Medulla oblongata (tissue), 1 donor: ENCODE results near the gene PLSCR4.
"Not testable (repeated sequence)": the region's sequence is repeated elsewhere in the genome, so short reads cannot be mapped to it uniquely, and the experiment has no call there.

Source experiments
- DNase-seq: peaks from one replicate; pipeline ENCODE4 v3.0.0-alpha.2; 2015; ENCODE audit errors: extremely low spot score

PLSCR4 gene

DNA sequence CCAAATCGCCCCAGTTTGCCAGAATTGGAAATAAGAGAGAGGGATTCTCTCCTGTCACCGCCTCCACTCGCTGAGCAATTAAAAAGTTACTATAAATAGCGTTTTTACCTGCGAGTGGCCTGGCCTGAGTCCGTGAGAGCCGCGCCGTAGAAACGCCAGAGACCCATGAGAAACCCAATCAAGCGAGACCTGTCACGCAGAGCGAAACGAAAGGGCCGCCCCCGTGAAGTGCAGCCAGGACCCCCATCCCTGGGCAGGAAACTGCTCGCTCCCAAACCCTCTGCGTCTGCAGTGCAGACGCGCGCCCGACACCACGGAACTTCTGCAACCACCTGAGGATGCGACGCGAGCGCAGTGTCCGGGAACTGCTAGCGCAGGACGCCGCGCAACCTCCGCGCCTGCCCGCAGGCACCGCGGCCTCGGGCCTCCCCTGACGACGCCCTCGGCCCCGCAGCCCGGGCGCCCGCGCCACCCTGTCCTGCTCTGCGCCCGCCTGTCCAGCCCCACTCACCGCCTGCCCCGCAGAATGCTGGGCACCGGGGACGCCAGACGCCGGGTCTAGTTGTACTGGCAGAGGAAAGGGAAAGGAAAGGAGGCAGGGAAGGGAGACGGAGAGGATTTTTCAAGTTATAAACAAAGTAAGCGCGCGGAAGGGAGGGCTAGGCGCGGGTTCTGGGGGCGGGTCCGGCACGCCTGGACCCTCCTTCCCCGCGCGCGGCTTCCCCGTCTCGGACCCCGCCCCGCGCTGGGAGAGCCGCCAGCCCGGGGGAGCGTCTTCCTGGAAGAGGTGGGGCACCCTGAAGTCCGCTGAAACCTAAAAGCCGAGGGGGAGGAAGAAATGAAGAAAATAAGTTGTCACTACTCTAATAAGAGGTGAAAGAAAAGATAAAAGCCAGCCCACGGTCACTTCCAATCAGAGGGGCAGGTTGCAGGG, at the start of gene PLSCR4:
Gene PLSCR4, minus strand, starts transcription at position 657 of the 934 bp plus-strand sequence. CDS start 29,034 bp downstream, outside the sequence.
- peak; percentile 65 for DNase-seq

DNA sequence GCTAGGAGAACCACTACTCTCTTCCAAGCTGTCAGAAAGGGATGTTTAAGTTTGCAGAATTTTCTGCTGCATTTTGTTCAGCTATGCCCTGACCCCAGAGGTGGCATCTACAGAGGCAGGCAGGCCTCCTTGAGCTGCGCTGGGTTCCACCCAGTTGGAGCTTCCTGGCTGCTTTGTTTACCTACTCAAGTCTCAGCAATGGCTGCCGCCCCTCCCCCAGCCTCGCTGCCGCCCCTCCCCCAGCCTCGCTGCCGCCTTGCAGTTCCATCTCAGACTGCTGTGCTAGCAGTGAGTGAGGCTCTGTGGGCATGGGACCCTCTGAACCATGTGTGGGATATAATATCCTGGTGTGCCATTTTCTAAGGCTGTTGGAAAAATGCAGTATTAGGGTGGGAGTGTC, 42.5 kb upstream of the PLSCR4 start:
- not testable (repeated sequence) for DNase-seq

DNA sequence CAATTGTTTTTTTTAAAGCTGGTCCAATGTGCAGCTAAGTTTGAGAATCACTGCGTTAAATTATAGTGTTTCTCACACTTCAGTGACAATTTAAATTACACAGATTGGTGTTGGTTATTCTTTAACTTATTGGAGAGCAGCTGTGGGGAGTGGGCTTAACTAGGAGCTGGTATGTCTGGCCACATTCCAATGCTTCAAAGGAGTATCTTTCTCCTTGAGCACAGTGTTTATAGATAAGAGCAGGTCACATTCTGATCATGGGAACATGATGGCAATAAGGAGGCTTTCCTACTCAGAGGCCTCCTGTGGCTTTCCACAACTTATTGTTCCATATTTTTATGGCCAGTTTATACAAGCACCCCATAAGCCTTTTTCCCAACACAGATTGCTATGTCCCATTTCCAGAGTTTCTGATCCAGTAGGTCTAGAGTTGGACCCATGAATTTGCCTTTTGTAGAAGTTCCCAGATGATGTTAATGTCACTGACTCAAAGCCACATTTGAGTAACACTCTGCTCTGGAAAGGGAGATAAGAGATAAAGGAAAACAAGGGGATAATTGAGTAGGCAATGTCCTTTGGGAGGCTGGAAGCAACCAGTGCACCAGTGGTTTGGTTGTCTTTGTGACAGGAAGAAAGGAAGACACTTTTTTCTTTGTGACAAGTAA, 33.0 kb upstream of the PLSCR4 start:
- no peak for DNase-seq

- DNase-seq = peak; percentile 12
These were observed 30.0 kb upstream of the PLSCR4 start for GRCh38 chr3:146280864-146281263.

- DNase-seq = peak; percentile 20
These were observed 29.0 kb upstream of the PLSCR4 start for GRCh38 chr3:146279951-146280350.

- no peak for DNase-seq
These were observed 28.1 kb upstream of the PLSCR4 start for GRCh38 chr3:146279013-146279412.

- DNase-seq = peak; percentile 34
These were observed 27.2 kb upstream of the PLSCR4 start for GRCh38 chr3:146277953-146278631.

GRCh38 chr3:146275476-146275875, 24.6 kb upstream of the PLSCR4 start:
- no peak for DNase-seq

- DNase-seq = no peak
These were observed 23.9 kb upstream of the PLSCR4 start for GRCh38 chr3:146274833-146275232.

- DNase-seq = no peak
These were observed 23.0 kb upstream of the PLSCR4 start for GRCh38 chr3:146273721-146274407.

DNA sequence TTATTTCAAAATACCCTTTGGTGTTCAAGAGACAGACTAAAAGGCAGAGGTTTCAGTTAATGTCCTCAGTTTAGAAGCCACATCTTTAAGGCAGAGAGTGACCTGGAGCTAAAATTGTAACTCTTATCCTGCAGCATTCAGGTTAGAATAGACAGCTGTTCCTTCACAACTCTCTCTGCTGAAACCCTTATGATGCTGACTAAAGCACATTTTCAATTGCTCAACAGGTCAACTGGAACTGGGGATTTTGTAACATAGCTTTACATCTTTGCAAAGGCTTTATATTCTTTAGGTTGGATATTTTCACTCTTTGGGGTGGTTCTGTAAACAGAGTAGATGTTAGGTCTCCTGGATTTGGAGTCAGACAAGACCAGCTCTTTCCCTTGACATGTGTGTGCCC, 20.3 kb upstream of the PLSCR4 start:
- no peak for DNase-seq

- no peak for DNase-seq
These were observed 18.4 kb upstream of the PLSCR4 start for GRCh38 chr3:146269271-146269670.

- DNase-seq = no peak
These were observed 17.8 kb upstream of the PLSCR4 start for GRCh38 chr3:146268535-146269219.

GRCh38 chr3:146265720-146266119, 14.8 kb upstream of the PLSCR4 start:
- no peak for DNase-seq

GRCh38 chr3:146262371-146263110, 11.6 kb upstream of the PLSCR4 start:
- no peak for DNase-seq

- no peak for DNase-seq
These were observed 9.1 kb upstream of the PLSCR4 start for GRCh38 chr3:146259880-146260589.

GRCh38 chr3:146256851-146257486, 6.1 kb upstream of the PLSCR4 start:
- DNase-seq = no peak

DNA sequence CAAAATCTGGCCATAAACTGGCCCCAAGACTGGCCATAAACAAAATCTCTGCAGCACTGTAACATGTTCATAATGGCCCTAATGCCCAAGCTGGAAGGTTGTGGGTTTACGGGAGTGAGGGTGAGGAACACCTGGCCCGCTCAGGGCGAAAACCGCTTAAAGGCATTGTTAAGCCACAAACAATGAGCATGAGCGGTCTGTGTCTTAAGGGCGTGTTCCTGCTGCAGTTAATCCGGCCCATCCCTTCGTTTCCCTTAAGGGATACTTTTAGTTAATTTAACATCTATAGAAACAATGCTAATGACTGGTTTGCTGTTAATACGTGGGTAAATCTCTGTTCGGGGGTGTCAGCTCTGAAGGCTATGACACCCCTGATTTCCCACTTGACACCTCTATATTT, 1.5 kb upstream of the PLSCR4 start:
- not testable (repeated sequence) for DNase-seq

GRCh38 chr3:146249921-146250320, 984 bp downstream of the PLSCR4 start:
- peak; percentile 3 for DNase-seq
